Measurements from ENCODE around the gene TRIM32. TPM values are rescaled to one million over a fixed set of nuclear protein-coding genes. Genes with fewer than 3 reads are reported as not detected.

The TRIM32 gene
- 17.0 and 20.0 TPM in 2 replicates for total RNA-seq

GRCh38 chr9:116687074-116687753 lies at the start of gene TRIM32:
TRIM32 (plus strand) TSS chr9:116687305; CDS start chr9:116697743, 10,438 bp downstream.

